Thyroid gland (tissue), 4 donors: Measurements from ENCODE around the gene BCR. TPM values are rescaled to one million over a fixed set of nuclear protein-coding genes. Genes with fewer than 3 reads are reported as not detected.

Experiments
- DNase-seq, 2 donors: peaks; one replicate each; pipeline ENCODE4 v3.0.0-alpha.2; 2019
- H3K27ac ChIP-seq, 3 donors: fragments of 200-600 bp; sonication (generic); 1 replicate in 2 of 3; 2 replicates in 1 of 3; pipeline ENCODE4 v1.5.1; 2016 to 2019; ENCODE audit warnings: mild to moderate bottlenecking in 1 of 3, moderate library complexity in 1 of 3
- H3K27me3 ChIP-seq: fragments of 200-600 bp; sonication (generic); one replicate; pipeline ENCODE4 v1.5.1; 2019
- H3K36me3 ChIP-seq, 2 donors: fragments of 200-600 bp; sonication (generic); one replicate each; pipeline ENCODE4 v1.5.1; 2016 to 2019
- H3K4me1 ChIP-seq, 2 donors: fragments of 200-600 bp; sonication (generic); one replicate each; pipeline ENCODE4 v1.5.1; 2017 to 2019
- H3K4me3 ChIP-seq, 3 donors: fragments of 200-600 bp; sonication (generic); replicated peaks in 1 of 3; 1 replicate in 2 of 3; 2 replicates in 1 of 3; pipeline ENCODE4 v1.5.1; 2016; ENCODE audit warnings: mild to moderate bottlenecking in 1 of 3
- H3K9me3 ChIP-seq: fragments of 200-600 bp; sonication (generic); one replicate; pipeline ENCODE4 v1.5.1; 2017
- POLR2A ChIP-seq, 2 donors: fragments of 450-650 bp; IDR thresholded peaks; one replicate each; pipeline ENCODE4 v1.6.1; 2017; ENCODE audit warnings: antibody characterized with exemption in 2 of 2, mild to moderate bottlenecking in 2 of 2, moderate library complexity in 1 of 2
- WGBS, 2 donors: methylation state at CpG; one replicate each; pipeline ENCODE4 v1.1.5; 2017; 5-methylcytosine and 5-hydroxymethylcytosine counted together
- intact Hi-C: fragments of 100-400 bp; cut with DNase I; formaldehyde crosslinking; loops from one replicate; pipeline ENCODE4 v1.15.1; 2023
- total RNA-seq, 4 donors: library from RNA; depleted of rRNA; stranded (reverse); fragments of >200 nt; gene quantifications; one replicate each; pipeline ENCODE4 v1.2.3, GENCODE V29; 2016
- TF ChIP-seq, protein P1 (sequence below), 6 experiments: fragments of 200-600 bp in 3 of 6; fragments of 450-650 bp in 3 of 6; sonication (generic) in 3 of 6; IDR thresholded peaks; one replicate each; pipeline ENCODE4 v1.5.1; 2016 to 2019; ENCODE audit warnings: antibody characterized with exemption in 6 of 6, mild to moderate bottlenecking in 2 of 6, inconsistent platforms in 1 of 6, moderate library complexity in 1 of 6

BCR gene
- total RNA-seq, 4 donors from 2014 or later = 80.1 to 127 (median 87.7) TPM

DNA sequence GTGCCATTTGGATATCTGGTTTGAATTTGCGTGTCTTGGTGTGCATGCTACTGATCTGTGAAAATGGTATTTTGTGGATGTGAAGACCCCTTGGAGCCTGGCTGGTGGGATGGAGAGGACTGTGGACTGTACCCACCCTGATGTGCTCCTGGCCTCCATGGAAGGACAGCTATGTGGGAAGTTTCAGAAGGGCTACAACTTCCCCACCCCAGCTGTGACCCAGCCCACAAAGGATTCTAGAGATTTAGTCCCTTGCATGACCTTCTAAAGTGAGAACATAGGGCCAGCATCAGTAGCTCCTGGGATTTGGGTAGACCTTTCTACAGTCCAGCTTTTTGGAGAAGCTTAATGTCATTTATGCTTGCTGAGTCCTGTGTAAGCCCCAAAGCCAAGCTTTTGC, 173.4 kb downstream of the BCR start:
- Histone ChIP-seq H3K36me3 (no peaks in the 10 kb centered on the region), H3K4me3 (no peak overlapping the region), H3K9me3 (no peaks in the 10 kb centered on the region), H3K27ac (no peak overlapping the region), H3K27me3 (no peaks in the 10 kb centered on the region), H3K4me1 (no peaks in the 10 kb centered on the region)
- intact Hi-C loops = no loop called here
- TF ChIP-seq POLR2A (IDR thresholded peaks at IDR 0.05) = no peak
- TF ChIP-seq, protein P1, sequence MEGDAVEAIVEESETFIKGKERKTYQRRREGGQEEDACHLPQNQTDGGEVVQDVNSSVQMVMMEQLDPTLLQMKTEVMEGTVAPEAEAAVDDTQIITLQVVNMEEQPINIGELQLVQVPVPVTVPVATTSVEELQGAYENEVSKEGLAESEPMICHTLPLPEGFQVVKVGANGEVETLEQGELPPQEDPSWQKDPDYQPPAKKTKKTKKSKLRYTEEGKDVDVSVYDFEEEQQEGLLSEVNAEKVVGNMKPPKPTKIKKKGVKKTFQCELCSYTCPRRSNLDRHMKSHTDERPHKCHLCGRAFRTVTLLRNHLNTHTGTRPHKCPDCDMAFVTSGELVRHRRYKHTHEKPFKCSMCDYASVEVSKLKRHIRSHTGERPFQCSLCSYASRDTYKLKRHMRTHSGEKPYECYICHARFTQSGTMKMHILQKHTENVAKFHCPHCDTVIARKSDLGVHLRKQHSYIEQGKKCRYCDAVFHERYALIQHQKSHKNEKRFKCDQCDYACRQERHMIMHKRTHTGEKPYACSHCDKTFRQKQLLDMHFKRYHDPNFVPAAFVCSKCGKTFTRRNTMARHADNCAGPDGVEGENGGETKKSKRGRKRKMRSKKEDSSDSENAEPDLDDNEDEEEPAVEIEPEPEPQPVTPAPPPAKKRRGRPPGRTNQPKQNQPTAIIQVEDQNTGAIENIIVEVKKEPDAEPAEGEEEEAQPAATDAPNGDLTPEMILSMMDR (IDR thresholded peaks at IDR 0.05) = no peak
- 89 to 100% methylated on average over 1 of the region's 1 CpG for WGBS, 2 donors
- DNase-seq = no peak

DNA sequence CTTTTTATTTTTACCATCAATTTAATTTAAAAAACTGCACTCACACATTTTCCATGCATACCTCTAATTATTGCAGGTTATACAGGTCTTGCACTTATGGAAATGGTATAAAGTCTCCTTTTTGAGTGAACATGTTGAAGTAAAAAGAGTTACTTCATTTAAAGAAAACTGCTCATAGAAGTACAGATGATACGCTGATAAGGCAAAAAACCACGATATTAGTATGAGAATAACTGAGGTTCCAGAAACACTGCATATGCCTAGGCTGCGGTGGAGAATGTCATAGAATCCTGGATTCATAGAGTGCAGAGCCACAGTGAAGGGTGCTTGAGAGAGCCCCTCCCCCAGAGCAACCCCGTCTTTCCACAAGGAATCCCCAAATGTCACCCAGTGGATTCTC, 175.8 kb downstream of the BCR start:
- 69% methylated on average over 4 of the region's 4 CpGs for WGBS, 2 donors
- no peaks in the 10 kb centered on the region for H3K9me3 ChIP-seq
- no peak overlapping the region for H3K4me3 ChIP-seq
- H3K27me3 ChIP-seq = no peaks in the 10 kb centered on the region
- no peak overlapping the region for H3K27ac ChIP-seq
- no peaks in the 10 kb centered on the region for H3K36me3 ChIP-seq
- intact Hi-C loops = no loop called here
- DNase-seq = no peak
- TF ChIP-seq, protein P1 (IDR thresholded peaks at IDR 0.05) = no peak
- no peak for TF ChIP-seq POLR2A (IDR thresholded peaks at IDR 0.05)
- no peaks in the 10 kb centered on the region for H3K4me1 ChIP-seq

DNA sequence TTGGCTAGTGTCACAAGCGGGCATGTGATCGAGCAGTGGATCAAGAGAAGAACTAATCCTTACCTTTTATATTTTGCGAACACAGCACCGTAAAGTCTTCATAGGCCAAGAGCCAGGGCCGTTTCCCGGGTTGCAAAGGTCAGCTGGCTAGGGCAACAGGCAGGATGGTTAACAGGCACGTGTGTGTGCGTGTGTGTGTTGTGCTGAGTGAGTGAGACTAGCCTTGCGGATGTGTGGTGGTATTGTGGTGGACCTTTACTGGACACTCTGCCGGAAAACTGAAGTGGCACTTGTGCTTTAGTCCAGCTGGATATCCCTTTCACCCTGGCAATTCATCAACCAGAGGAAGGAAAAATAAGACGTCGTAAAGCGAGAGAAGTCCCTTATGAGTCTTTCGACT, 176.7 kb downstream of the BCR start:
- Histone ChIP-seq H3K9me3 (no peaks in the 10 kb centered on the region), H3K4me3 (no peak overlapping the region), H3K27me3 (no peaks in the 10 kb centered on the region), H3K27ac (no peak overlapping the region), H3K36me3 (no peaks in the 10 kb centered on the region), H3K4me1 (no peaks in the 10 kb centered on the region)
- whole genome bisulfite sequencing, 2 donors = 49 to 64% methylated on average over 14 of the region's 14 CpGs
- TF ChIP-seq POLR2A (IDR thresholded peaks at IDR 0.05) = no peak
- TF ChIP-seq, protein P1 (IDR thresholded peaks at IDR 0.05) = no peak
- no peak for DNase-seq
- intact Hi-C loops = no loop called here

DNA sequence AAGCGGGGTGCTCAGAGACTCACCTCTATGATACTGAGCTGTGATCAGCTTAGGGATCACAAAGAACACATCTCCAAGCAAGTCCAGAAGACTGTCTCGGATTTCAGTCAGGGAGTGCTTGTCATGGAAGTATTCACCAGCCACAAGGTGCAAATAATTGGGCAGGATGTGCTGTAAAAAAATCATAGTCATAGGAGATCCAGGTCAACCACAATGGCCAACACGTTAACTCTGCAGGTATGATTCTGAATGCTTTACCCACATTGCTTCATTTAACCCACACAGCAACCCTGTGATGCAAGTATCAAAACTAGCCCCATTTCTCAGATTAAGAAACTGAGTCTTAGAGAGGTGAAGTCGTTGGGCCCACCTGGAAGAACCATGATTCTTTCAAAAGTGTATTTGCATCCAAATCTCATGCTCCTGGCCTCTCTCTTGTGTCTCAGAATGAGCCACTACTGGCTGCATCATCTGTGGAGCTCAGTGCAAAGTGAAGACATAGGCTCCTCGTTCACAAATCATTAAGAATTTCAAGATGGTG, 179.3 kb downstream of the BCR start:
- Histone ChIP-seq H3K4me1 (no peaks in the 10 kb centered on the region), H3K27ac (no peak overlapping the region), H3K9me3 (no peaks in the 10 kb centered on the region), H3K27me3 (no peaks in the 10 kb centered on the region), H3K36me3 (no peaks in the 10 kb centered on the region), H3K4me3 (no peak overlapping the region)
- TF ChIP-seq POLR2A (IDR thresholded peaks at IDR 0.05) = no peak
- TF ChIP-seq, protein P1 (IDR thresholded peaks at IDR 0.05) = no peak
- no peak for DNase-seq
- WGBS, 2 donors = 60 to 63% methylated on average over 5 of the region's 5 CpGs
- intact Hi-C loops = no loop called here

DNA sequence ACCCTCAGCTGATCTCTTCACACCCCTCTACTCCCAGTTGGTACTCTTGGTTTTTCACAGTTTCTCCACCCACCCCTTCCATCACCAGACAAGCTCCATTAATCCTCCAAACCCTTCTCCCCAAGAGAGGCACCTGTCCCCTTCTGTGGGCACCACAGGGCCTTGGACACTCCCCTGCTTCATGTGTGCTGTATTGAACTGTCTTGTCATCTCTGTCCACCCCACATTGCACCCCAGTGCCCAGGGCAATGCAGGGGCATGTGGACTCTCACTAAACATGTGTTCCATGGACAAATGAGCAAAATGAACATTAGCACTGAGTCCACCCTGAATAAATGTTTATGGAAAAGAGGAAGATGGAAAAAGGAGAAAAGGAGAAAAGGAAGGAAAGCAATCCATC, 181.4 kb downstream of the BCR start:
- intact Hi-C loops = no loop called here
- no peak overlapping the region for H3K4me3 ChIP-seq
- H3K4me1 ChIP-seq = no peaks in the 10 kb centered on the region
- H3K36me3 ChIP-seq = no peaks in the 10 kb centered on the region
- H3K27ac ChIP-seq = no peak overlapping the region
- no peaks in the 10 kb centered on the region for H3K27me3 ChIP-seq
- no peak for DNase-seq
- no peaks in the 10 kb centered on the region for H3K9me3 ChIP-seq
- no peak for TF ChIP-seq POLR2A (IDR thresholded peaks at IDR 0.05)
- TF ChIP-seq, protein P1 (IDR thresholded peaks at IDR 0.05) = no peak
